ENCODE measurements around the gene SYT5.
"Not testable (repeated sequence)": the region's sequence is repeated elsewhere in the genome, so short reads cannot be mapped to it uniquely, and the experiment has no call there.

SYT5 gene

GRCh38 chr19:55179606-55180484 lies at the start of gene SYT5:
Gene SYT5, minus strand, starts transcription at chr19:55180289. Its CDS starts 1,248 bp downstream, at chr19:55179041.
- FAIRE-seq, result no peak

DNA sequence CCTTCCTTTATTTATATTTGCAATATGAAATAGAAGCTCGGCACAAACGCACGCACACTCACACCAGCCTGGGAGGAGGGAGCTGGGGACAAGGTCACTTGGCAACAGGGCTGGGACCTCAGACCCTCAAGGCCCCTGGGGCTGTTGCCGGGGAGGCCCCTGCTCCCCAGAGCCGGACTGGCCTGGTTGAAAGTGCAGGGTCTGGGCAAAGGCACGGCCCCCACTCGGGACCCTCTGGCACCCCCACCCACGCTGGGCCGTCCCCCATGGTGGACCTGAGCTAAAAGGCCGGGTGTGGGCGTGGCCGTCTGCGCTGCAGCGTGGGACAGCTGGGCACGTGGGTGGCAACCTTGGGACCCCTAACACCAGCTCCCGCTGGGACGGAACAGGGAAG lies 49.7 kb upstream of the SYT5 start:
- FAIRE-seq, result no peak

GRCh38 chr19:55229145-55229788 lies 49.2 kb upstream of the SYT5 start:
- FAIRE-seq, result no peak

DNA sequence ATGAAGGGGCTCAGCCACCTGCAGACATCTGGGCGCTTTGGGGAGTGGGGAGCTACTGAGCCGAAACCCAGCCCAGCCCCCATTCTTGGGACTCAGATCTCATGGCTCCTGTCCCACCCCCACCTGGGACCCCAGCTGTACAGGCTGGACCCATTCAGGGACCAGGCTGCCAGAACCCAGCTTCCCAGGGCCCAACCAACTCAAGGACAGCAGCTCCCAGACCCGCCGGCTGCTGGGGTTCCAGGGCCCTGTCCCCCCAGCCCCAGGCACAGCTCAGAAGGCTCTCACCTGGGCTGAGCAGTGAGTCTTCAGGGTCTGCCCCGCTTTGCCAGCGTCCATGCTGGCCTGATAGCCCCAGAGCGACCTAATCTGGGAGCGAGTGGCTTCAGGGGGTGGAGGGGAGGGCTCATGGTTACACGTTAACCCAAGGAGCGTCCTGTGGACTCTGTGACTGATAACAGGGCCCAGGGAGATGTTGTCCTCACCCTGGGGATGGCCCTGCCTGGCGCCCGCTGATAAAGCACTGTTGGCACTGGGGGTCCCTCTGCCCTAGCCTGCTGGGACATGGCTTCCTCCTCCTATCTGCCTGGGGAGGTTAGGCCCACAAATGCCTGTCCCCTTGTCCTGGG lies 48.4 kb upstream of the SYT5 start, which contains the start of gene TMEM86B:
Gene TMEM86B (minus strand): TSS at position 361 of the 629 bp plus-strand sequence. CDS start 22 bp downstream, at position 339.
- no peak for FAIRE-seq

DNA sequence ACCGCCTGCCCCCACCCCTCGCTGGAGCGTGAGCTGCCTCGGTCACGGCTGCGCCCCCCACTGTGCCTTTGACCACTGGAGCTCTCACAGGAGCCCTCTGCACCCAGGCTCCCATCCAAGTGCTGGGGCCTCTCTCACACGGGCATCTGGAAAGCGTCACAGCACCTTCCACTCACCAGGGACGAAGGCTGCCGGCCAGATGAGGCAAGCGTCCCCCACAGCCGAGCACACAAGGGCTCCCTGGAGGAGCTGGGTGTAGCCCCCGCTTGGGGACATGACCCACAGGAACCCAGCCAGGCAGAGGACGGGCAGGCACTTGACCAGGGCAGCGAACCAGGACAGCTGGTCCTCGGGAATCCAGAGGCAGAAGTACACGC lies 47.9 kb upstream of the SYT5 start:
- no peak for FAIRE-seq

- no peak for FAIRE-seq
Observed at GRCh38 chr19:55227241-55228014, 47.3 kb upstream of the SYT5 start.

DNA sequence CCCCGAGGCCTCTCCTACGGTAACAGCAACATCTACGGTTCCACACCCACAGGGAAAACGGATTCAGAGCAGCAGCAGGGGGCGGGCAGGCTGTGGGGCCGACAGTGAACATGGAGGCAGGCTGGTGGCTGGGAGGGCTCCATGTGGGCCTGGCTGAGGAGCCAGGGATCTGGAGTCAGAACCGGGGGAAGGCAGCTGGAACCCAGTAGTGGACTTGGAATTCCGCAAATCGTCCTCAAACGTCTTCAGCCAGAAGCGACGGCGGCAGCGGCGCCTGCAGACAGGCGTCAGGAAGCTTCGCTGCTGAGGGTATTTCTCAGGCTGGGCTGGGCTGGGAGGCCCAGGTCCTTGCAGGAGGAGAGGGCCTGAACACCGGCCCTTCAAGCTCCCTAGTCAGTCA lies 46.7 kb upstream of the SYT5 start:
- no peak for FAIRE-seq

DNA sequence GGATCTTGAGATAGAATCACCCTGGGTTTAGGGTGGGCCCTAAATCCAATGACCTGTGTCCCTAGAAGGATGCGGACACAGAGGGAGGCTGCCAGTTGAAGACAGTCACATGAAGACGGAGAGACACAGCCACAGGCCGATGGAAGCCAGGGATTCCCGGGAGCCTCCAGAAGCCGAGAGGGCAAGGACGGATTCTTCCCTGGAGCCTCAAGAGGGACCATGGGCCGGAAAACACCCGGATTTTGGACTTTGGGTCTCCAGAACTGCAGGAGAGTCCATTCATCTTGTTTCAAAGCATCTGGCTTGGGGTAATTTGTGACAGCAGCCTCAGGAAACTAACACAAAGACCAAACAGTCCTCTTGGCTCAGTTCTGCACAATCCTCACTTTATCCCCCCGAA lies 46.2 kb upstream of the SYT5 start:
- FAIRE-seq, result no peak

DNA sequence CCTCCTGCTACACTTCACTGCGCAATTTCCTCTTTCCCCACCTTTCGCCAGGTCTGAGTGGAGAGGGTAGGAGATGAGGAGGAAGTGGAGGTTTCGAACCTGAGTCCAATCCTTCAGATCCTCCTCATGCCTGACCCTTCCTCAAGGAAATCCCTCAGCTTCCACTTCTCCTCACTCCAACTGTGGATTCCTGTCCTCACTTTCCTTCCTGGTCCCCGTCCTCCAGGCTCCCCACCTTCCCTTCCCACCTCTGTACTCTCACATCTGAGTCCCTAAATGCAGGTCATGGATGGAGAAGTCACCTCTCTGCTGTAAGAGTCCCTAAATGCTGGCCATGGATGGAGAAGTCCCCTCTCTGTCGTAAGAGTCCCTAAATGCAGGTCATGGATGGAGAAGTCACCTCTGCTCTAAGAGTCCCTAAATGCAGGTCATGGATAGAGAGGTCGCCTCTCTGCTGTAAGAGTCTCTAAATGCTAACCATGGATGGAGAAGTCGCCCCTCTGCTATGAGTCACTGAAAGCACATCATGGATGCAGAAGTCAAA lies 45.4 kb upstream of the SYT5 start:
- FAIRE-seq, result no peak

- not testable (repeated sequence) for FAIRE-seq
Observed at GRCh38 chr19:55224679-55225414, 44.8 kb upstream of the SYT5 start.

DNA sequence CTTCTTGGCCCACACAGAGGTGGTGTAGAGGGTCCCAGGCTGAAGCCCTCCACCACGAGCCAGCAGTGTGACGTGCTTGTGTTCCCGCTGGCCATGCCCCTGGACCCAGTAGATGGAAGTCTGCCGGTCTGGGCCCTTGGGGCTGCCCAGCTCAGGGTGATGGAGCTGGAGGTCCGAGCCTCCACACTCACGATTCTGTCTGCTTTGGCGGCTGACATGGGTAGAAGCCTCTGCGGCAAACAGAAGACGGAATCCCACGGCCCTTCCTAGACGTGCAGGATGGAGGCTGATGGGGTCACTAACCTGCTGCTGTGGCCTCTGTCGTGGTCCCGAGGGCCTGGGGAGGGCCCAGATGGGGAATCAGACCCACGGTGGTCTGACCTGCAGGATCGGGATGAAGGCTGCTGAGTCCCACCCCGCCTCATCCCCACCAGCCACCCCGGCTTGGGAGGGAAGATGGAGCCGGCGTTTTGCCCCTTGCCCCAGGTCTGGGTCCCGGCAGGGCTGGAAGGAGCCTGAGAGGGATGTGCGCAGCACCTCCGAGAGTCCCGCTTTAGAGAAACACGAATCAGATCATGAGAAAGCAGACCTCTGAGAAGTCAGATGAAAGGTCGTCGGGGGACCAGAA lies 44.1 kb upstream of the SYT5 start:
- no peak for FAIRE-seq

DNA sequence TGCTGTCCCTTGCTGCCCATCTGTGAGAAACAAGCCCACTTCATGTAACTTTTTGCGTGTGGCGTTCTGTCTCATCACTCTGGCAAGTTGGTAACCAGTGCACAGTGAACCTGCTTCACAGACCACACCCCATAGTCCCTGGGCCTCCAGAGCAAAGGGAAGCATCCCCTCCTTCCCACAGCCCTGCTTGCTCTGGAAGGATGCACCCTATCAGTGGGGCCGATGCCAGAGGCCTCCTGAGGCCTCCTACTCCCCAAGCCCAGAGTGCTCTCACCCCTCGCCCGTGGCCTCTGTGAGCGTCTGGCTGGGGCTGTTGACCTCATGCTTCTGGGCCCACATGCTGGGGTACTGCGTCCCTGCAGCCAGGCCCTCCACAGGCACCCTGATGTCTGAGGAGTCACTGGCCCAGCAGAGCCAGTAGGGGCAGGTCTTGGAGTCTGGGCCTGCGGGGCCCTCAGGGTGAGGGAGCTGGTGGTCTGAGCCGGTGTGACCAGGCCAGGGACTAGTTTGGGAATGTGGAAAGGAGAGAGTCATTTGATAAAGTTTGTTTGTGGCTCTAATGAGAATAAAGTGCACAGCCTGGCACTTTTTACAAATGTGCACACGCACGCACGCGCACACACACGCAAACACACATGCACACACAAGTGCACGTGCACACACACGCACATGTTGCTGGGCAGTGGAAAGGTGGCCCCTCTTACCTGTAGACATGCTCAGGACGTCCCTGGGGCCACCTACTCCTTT lies 43.4 kb upstream of the SYT5 start:
- FAIRE-seq, result no peak

- FAIRE-seq, result no peak
Observed at GRCh38 chr19:55220525-55220924, 40.4 kb upstream of the SYT5 start.

DNA sequence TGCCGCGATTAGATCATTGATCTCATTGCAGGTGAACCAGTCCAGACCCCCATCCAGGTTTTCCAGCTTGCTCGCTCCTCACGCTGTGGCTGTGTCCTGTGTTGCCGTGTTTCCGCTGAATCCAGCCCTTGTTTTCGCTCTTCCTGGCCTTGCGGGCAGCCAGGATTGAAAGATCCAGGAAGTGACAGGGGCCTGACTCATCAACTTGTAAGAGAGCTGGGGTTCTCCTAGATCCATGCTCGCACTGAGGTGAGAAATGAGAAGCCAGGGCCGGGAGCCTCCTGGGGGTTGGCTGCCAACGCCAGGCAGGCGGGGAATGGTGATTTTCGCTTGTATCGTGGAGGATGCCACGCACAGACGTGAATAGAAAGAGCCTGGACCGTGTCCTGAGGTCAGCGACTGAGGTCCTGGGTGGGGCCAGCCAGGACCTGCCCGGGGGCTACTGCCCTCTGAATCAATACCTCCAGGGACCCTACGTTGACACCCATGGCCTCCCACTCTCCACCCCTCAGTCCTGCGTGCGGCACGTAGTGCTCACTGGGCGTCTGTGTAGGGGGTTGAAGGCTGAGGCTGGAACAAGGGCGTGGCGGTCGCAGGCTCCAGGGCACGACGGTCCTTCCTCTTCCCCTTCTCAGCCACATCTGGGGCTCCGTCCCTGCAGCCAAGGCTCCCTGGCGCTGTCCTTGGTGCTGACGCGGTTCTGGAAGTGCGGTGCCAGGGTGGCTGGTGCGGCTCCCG lies 36.5 kb upstream of the SYT5 start:
- no peak for FAIRE-seq

- no peak for FAIRE-seq
Observed at GRCh38 chr19:55213547-55213946, 33.5 kb upstream of the SYT5 start.

DNA sequence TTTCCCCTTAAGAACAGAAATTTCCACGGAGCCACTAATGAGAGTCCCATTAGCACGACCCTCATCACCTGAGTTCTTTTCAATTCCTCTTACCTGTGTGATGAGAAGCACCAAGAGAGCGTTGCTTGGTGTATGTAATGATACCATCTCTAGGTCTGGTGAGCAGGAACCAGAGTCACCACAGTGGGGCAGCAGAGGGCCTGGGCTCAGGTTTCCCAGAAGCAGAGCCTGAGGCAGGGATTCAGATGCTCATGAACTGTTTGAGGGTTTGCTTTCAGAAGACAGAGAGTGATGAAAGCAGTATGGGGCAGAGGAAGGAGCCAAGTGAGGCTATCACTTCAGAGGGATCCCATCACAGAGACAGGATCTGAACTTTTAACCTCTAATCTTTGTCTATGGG lies 32.4 kb upstream of the SYT5 start:
- FAIRE-seq, result no peak

DNA sequence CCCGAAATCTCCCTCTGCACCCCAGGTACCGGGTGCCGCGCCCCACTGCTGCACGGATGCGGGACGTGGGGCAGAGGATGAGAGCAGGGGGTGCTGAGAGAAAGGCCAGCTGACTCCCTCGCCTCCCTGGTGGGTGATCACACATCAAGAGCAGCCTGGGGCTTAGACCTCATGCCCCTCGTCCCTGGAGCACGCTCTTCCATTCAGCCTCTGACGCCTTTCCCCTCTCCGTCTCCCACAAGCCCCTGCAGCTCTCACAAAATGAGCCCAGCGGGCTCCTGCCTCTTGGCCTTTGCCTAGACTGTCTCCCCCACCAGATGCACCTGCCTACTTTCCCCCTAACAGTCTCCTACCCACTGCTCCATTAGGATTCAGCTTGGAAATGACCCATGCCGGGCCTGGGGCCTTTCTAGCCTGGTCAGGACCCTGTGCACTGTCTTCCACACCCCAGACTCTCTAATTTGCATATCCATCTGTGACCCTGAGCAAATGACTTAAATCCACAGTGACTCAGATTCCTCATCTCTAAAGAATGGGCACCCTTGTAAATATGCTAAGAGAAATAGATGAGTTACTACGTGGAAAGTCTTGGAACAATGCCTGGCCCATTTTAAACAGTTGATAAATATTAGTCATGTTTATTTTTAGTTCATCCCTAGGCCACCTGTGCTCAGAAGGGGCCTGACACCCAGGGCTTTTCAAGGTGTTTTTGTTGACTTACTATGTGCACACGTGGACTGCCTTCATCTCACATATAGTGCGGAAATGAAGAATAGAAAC lies 29.8 kb upstream of the SYT5 start:
- no peak for FAIRE-seq

GRCh38 chr19:55208880-55209692 lies 29.0 kb upstream of the SYT5 start, which contains the start of gene PTPRH:
Gene PTPRH, minus strand, starts transcription at chr19:55209501. Its CDS starts 68 bp downstream, at chr19:55209433.
- no peak for FAIRE-seq

All from endometrium (tissue), 2 donors.